IMR-90 (cell line): ENCODE results near the gene MYNN.

ENCODE experiments used
- CEBPB ChIP-seq: IDR thresholded peaks from 2 replicates; pipeline ENCODE4 v1.6.1; 2012; ENCODE audit warnings: low read depth, low read length, improper control_type of control experiment
- CTCF ChIP-seq: conservative IDR thresholded peaks from 2 replicates; pipeline ENCODE4 v1.5.1; 2012; ENCODE audit warnings: mild to moderate bottlenecking, low read depth, low read length, improper control_type of control experiment
- FOS ChIP-seq: fragments of 150-350 bp; IDR thresholded peaks from 2 replicates; pipeline ENCODE4 v1.6.1; 2016; ENCODE audit warnings: low read depth, low read length
- MAFK ChIP-seq: IDR thresholded peaks from 2 replicates; pipeline ENCODE4 v1.6.1; 2012; ENCODE audit warnings: low read depth, low read length, improper control_type of control experiment
- MAZ ChIP-seq: IDR thresholded peaks from 2 replicates; pipeline ENCODE4 v1.6.1; 2012; ENCODE audit warnings: low read depth, mild to moderate bottlenecking, low read length, improper control_type of control experiment, moderate library complexity, borderline replicate concordance
- MXI1 ChIP-seq: IDR thresholded peaks from 2 replicates; pipeline ENCODE4 v1.6.1; 2012; ENCODE audit warnings: low read depth, mild to moderate bottlenecking, low read length, moderate library complexity, borderline replicate concordance
- POLR2A ChIP-seq: IDR thresholded peaks from 2 replicates; pipeline ENCODE4 v1.6.1; 2012; ENCODE audit warnings: mild to moderate bottlenecking, low read depth, low read length
- RAD21 ChIP-seq: IDR thresholded peaks from 2 replicates; pipeline ENCODE4 v1.6.1; 2012; ENCODE audit warnings: low read length, improper control_type of control experiment
- RFX5 ChIP-seq: IDR thresholded peaks from 2 replicates; pipeline ENCODE4 v1.8.0; 2012; ENCODE audit warnings: low read depth, mild to moderate bottlenecking, low read length, moderate library complexity
- SMC3 ChIP-seq: fragments of 150-350 bp; IDR thresholded peaks from 2 replicates; pipeline ENCODE4 v1.6.1; 2016; ENCODE audit warnings: low read depth, mild to moderate bottlenecking, antibody characterized with exemption, low read length, moderate library complexity
- TF ChIP-seq, protein P1 (sequence below): fragments of 150-350 bp; IDR thresholded peaks from 2 replicates; pipeline ENCODE4 v1.6.1; 2017; ENCODE audit warnings: mild to moderate bottlenecking, antibody characterized with exemption, low read length, low read depth

DNA sequence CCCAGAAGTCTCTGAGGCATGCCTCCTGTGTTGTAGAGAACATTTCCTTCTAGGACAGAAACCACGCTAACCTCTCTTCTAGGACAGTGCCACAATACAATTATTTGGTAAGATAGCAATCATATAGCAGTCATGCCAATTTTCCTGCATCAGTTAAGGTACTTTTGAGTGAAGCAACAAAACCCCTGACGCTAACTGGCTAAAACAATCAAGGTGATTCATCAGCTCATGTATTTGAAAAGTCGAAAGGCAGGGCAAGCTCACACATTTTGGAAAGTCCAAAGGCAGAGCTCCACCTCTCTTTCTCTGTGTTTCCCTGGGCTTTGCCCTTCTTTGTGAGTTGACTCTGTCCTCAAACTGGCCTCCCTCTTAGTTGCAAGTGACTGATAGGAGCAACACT is 18.5 kb upstream of the MYNN start:
- TF ChIP-seq, protein P1, sequence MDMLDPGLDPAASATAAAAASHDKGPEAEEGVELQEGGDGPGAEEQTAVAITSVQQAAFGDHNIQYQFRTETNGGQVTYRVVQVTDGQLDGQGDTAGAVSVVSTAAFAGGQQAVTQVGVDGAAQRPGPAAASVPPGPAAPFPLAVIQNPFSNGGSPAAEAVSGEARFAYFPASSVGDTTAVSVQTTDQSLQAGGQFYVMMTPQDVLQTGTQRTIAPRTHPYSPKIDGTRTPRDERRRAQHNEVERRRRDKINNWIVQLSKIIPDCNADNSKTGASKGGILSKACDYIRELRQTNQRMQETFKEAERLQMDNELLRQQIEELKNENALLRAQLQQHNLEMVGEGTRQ = no peak
- TF ChIP-seq RAD21 (no peak), CTCF (no peak), POLR2A (no peak), RFX5 (no peak), FOS (no peak), MAZ (no peak), CEBPB (no peak), MAFK (no peak), MXI1 (no peak), SMC3 (no peak)
